CD14-positive monocyte (primary cell): ENCODE results near the gene ATG3. TPM values are rescaled to one million over a fixed set of nuclear protein-coding genes. Genes with fewer than 3 reads are reported as not detected.

Experiments
- DNase-seq, 3 donors: peaks; one replicate each; pipeline ENCODE4 v3.0.0-alpha.2; 2011 to 2022
- H2AFZ ChIP-seq: 2 replicates; pipeline ENCODE4 v1.6.0; 2012; ENCODE audit warnings: mild to moderate bottlenecking, low read depth, low read length, inconsistent platforms; ENCODE audit not compliant: insufficient read depth, poor library complexity, severe bottlenecking
- H3K27ac ChIP-seq, 2 donors: 1 replicate in 1 of 2; 2 replicates in 1 of 2; pipeline ENCODE4 v1.5.1; 2012 to 2013; ENCODE audit warnings: low read length in 2 of 2, control low read depth in 1 of 2, inconsistent platforms in 1 of 2, low read depth in 1 of 2, mild to moderate bottlenecking in 1 of 2
- H3K27me3 ChIP-seq, 2 donors: one replicate each; pipeline versions ENCODE4 v1.6.0 to v1.6.1; 2011 to 2013; ENCODE audit warnings: low read length in 2 of 2; ENCODE audit not compliant: control insufficient read depth in 2 of 2, insufficient read depth in 2 of 2
- H3K36me3 ChIP-seq, 2 donors: replicated peaks in 1 of 2; 1 replicate in 1 of 2; 2 replicates in 1 of 2; pipeline versions ENCODE4 v1.5.1 to v1.6.1; 2012 to 2013; ENCODE audit warnings: low read length in 2 of 2, control low read depth in 1 of 2, inconsistent platforms in 1 of 2, mild to moderate bottlenecking in 1 of 2; ENCODE audit not compliant: insufficient read depth in 2 of 2, control insufficient read depth in 1 of 2
- H3K4me1 ChIP-seq, 2 donors: 1 replicate in 1 of 2; 2 replicates in 1 of 2; pipeline versions ENCODE4 v1.5.1 to v1.6.1; 2012 to 2013; ENCODE audit warnings: low read length in 2 of 2, control low read depth in 1 of 2, inconsistent platforms in 1 of 2, mild to moderate bottlenecking in 1 of 2, moderate library complexity in 1 of 2; ENCODE audit not compliant: insufficient read depth in 2 of 2, control insufficient read depth in 1 of 2
- H3K4me2 ChIP-seq: replicated peaks from 2 replicates; pipeline ENCODE3; 2012; ENCODE audit warnings: low read length, moderate library complexity, mild to moderate bottlenecking; ENCODE audit not compliant: poor library complexity, severe bottlenecking; ENCODE audit errors: extremely low read depth
- H3K4me3 ChIP-seq, 3 experiments: fragments of 200-600 bp in 1 of 3; sonication (generic) in 1 of 3; replicated peaks in 1 of 3; 1 replicate in 2 of 3; 2 replicates in 1 of 3; pipeline ENCODE4 v1.5.1; 2011 to 2013; ENCODE audit warnings: low read length in 3 of 3, mild to moderate bottlenecking in 3 of 3, control low read depth in 2 of 3, low read depth in 2 of 3, inconsistent platforms in 1 of 3, moderate library complexity in 1 of 3
- H3K79me2 ChIP-seq: 2 replicates; pipeline ENCODE4 v1.6.0; 2012; ENCODE audit warnings: mild to moderate bottlenecking, control low read depth, inconsistent platforms, low read length, moderate library complexity; ENCODE audit not compliant: insufficient read depth
- H3K9ac ChIP-seq: 2 replicates; pipeline ENCODE4 v1.6.0; 2017; ENCODE audit warnings: low read length, mild to moderate bottlenecking; ENCODE audit not compliant: insufficient read depth, poor library complexity, severe bottlenecking
- H3K9me3 ChIP-seq, 2 donors: replicated peaks in 1 of 2; 1 replicate in 1 of 2; 2 replicates in 1 of 2; pipeline versions ENCODE4 v1.5.1 to v1.6.1; 2012 to 2013; ENCODE audit warnings: low read length in 2 of 2, control low read depth in 1 of 2; ENCODE audit not compliant: control insufficient read depth in 1 of 2, insufficient read depth in 1 of 2
- H4K20me1 ChIP-seq: 2 replicates; pipeline ENCODE4 v1.6.0; 2012; ENCODE audit warnings: mild to moderate bottlenecking, low read length, control low read depth, moderate library complexity; ENCODE audit not compliant: insufficient read depth
- H3K27ac Mint-ChIP-seq, 7 donors: one replicate each; pipeline ENCODE4 v1.8.0; 2020; ENCODE audit warnings: mild to moderate bottlenecking in 7 of 7, mixed read lengths in 7 of 7, moderate library complexity in 6 of 7, inconsistent platforms in 2 of 7
- H3K27me3 Mint-ChIP-seq, 3 donors: one replicate each; pipeline ENCODE4 v1.8.0; 2021 to 2022; ENCODE audit warnings: low read depth in 3 of 3, mild to moderate bottlenecking in 3 of 3, mixed read lengths in 3 of 3, moderate library complexity in 3 of 3, inconsistent platforms in 1 of 3
- H3K36me3 Mint-ChIP-seq, 2 donors: one replicate each; pipeline ENCODE4 v1.8.0; 2020; ENCODE audit warnings: mixed read lengths in 2 of 2, inconsistent platforms in 1 of 2, mild to moderate bottlenecking in 1 of 2
- H3K4me1 Mint-ChIP-seq: one replicate; pipeline ENCODE4 v1.8.0; 2020; ENCODE audit warnings: mild to moderate bottlenecking, mixed read lengths
- H3K4me3 Mint-ChIP-seq, 2 donors: one replicate each; pipeline ENCODE4 v1.8.0; 2020; ENCODE audit warnings: mild to moderate bottlenecking in 2 of 2, mixed read lengths in 2 of 2, moderate library complexity in 1 of 2
- H3K9me3 Mint-ChIP-seq, 7 donors: one replicate each; pipeline ENCODE4 v1.8.0; 2020 to 2022; ENCODE audit warnings: mixed read lengths in 7 of 7, mild to moderate bottlenecking in 6 of 7, moderate library complexity in 6 of 7, inconsistent platforms in 2 of 7
- CTCF ChIP-seq: fragments of 200-600 bp; IDR thresholded peaks from one replicate; pipeline ENCODE4 v1.8.0; 2022; ENCODE audit warnings: antibody characterized with exemption, mild to moderate bottlenecking
- WGBS: methylation state at CpG from one replicate; pipeline ENCODE4 v1.1.5; 2013; ENCODE audit warnings: missing lambda C conversion rate; ENCODE audit not compliant: insufficient coverage; 5-methylcytosine and 5-hydroxymethylcytosine counted together
- intact Hi-C, 2 donors: fragments of 100-400 bp; cut with micrococcal nuclease; formaldehyde crosslinking; loops; one replicate each; pipeline versions ENCODE4 v1.15.0 to v1.15.1; 2023
- polyA plus RNA-seq, 3 donors: library from polyadenylated mRNA; depleted of rRNA in 1 of 3; unstranded in 2 of 3; stranded (reverse) in 1 of 3; fragments of 300-500 nt in 2 of 3; fragments of >200 nt in 1 of 3; fragmentation: Illumina TruSeq in 2 of 3; gene quantifications; 1 replicate in 2 of 3; 2 replicates in 1 of 3; pipeline ENCODE4 v1.2.3, GENCODE V29; 2012 to 2021

Gene ATG3
- polyA plus RNA-seq, 3 donors = 99.8 to 288 (median 226) TPM

- peaks cover 52 to 72% of the 10 kb centered on the region in 2 donors for H3K36me3 ChIP-seq
- no CpG with 5 or more reads among the region's 2 CpGs for WGBS
- Mint-ChIP-seq H3K4me1 (peaks cover 26% of the 10 kb centered on the region), H3K4me3 (no peak overlapping the region), H3K27ac (no peak overlapping the region), H3K36me3 (peaks cover 58 to 69% of the 10 kb centered on the region in 2 donors), H3K9me3 (no peaks in the 10 kb centered on the region), H3K27me3 (no peaks in the 10 kb centered on the region)
- H2AFZ ChIP-seq = no peak overlapping the region
- no peak overlapping the region for H3K9ac ChIP-seq
- TF ChIP-seq CTCF = peak; percentile 63
- H3K4me2 ChIP-seq = no peak overlapping the region
- H3K4me1 ChIP-seq = peaks cover 16 to 17% of the 10 kb centered on the region in 2 donors
- no peaks in the 10 kb centered on the region for H3K9me3 ChIP-seq
- H4K20me1 ChIP-seq = no peaks in the 10 kb centered on the region
- no peaks in the 10 kb centered on the region for H3K27me3 ChIP-seq
- no peaks in the 10 kb centered on the region for H3K79me2 ChIP-seq
- no peak overlapping the region for H3K4me3 ChIP-seq
- intact Hi-C loops = loop anchor here in 1 of 2 donors (5.0 kb wide), 1 partner anchor 455 kb away; no protein-coding TSS in a partner anchor
- H3K27ac ChIP-seq = no peak overlapping the region
- peak in 1 of 3 donors; percentile 11 for DNase-seq
Observed at GRCh38 chr3:112582244-112582874, 20.6 kb upstream of the ATG3 start.

DNA sequence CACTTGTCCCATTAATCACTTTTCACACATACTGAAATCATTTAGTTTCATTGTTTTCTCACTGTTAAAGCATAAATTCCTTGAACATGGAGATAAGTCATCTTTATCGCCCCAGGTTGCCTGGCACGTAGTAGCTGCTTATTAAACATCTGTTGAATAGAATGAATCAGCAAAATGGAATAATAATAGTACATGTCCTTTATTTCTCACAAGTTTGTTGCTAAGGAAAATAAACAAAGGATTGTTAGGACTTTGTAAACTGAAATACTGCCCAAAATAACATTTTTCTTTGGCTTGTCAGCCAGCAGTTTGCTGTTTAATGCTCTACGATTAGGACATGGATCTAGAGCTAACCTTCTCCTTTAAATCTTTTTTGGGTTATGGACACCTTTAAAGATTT is 17.9 kb upstream of the ATG3 start:
- Histone ChIP-seq H3K4me2 (peak overlapping the region; percentile 10), H3K9me3 (no peaks in the 10 kb centered on the region), H3K9ac (no peak overlapping the region), H4K20me1 (no peaks in the 10 kb centered on the region), H3K4me3 (peak overlapping the region in 1 of 3 experiments; percentile 4), H2AFZ (no peak overlapping the region), H3K27me3 (no peaks in the 10 kb centered on the region), H3K27ac (peak overlapping the region; percentile 19 to 77), H3K79me2 (no peaks in the 10 kb centered on the region), H3K4me1 (peaks cover 16 to 17% of the 10 kb centered on the region in 2 donors), H3K36me3 (peaks cover 45 to 62% of the 10 kb centered on the region in 2 donors)
- H3K9me3 Mint-ChIP-seq = no peaks in the 10 kb centered on the region
- peak overlapping the region in 1 of 2 donors; percentile 6 for H3K4me3 Mint-ChIP-seq
- peaks cover 17% of the 10 kb centered on the region for H3K4me1 Mint-ChIP-seq
- no peak for TF ChIP-seq CTCF
- no peaks in the 10 kb centered on the region for H3K27me3 Mint-ChIP-seq
- peak overlapping the region; percentile 83 to 92 (median 91) for H3K27ac Mint-ChIP-seq
- DNase-seq = peak in 1 of 3 donors; percentile 12
- intact Hi-C loops = loop anchor here in 1 of 2 donors (5.0 kb wide), 1 partner anchor 452 kb away; no protein-coding TSS in a partner anchor
- no CpG with 5 or more reads among the region's 3 CpGs for WGBS
- H3K36me3 Mint-ChIP-seq = peaks cover 45 to 55% of the 10 kb centered on the region in 2 donors
